H1 (cell line): ENCODE results near the gene PDE1A. TPM values are rescaled to one million over a fixed set of nuclear protein-coding genes. Genes with fewer than 3 reads are reported as not detected.

Source experiments
- BACH1 ChIP-seq: IDR thresholded peaks from 2 replicates; pipeline ENCODE4 v1.6.1; 2012; ENCODE audit warnings: low read length, improper control_type of control experiment
- CHD1 ChIP-seq: IDR thresholded peaks from 2 replicates; pipeline ENCODE4 v1.6.1; 2012; ENCODE audit warnings: low read depth, low read length, improper control_type of control experiment
- HDAC2 ChIP-seq, 2 experiments: fragments of 300-600 bp in 1 of 2; sonication (generic) in 1 of 2; IDR thresholded peaks; 2 replicates each; pipeline ENCODE4 v1.6.1; 2011 to 2012; ENCODE audit warnings: low read depth in 2 of 2, low read length in 2 of 2, mild to moderate bottlenecking in 2 of 2, moderate library complexity in 2 of 2, borderline replicate concordance in 1 of 2, inconsistent platforms in 1 of 2
- HDAC6 ChIP-seq: IDR thresholded peaks from one replicate; pipeline ENCODE4 v1.7.1; 2012; ENCODE audit warnings: low read depth, mild to moderate bottlenecking, inconsistent platforms, low read length, moderate library complexity
- MAFK ChIP-seq: IDR thresholded peaks from 2 replicates; pipeline ENCODE4 v1.6.1; 2012; ENCODE audit warnings: low read depth, mild to moderate bottlenecking, improper control_type of control experiment, low read length
- RBBP5 ChIP-seq: IDR thresholded peaks from 2 replicates; pipeline ENCODE4 v1.7.1; 2012; ENCODE audit warnings: low read depth, mild to moderate bottlenecking, inconsistent platforms, low read length, moderate library complexity, borderline replicate concordance
- RNF2 ChIP-seq: fragments of 200-900, 300-1000 bp; sonication (generic); IDR thresholded peaks from 2 replicates; pipeline ENCODE4 v1.7.1; 2016; ENCODE audit warnings: borderline replicate concordance, low read depth, mild to moderate bottlenecking, antibody characterized with exemption, low read length; ENCODE audit not compliant: poor library complexity, severe bottlenecking; ENCODE audit errors: missing control alignments
- SAP30 ChIP-seq: fragments of 300-600 bp; sonication (generic); IDR thresholded peaks from 2 replicates; pipeline ENCODE4 v1.7.1; 2012; ENCODE audit warnings: low read length, moderate library complexity, mild to moderate bottlenecking, inconsistent platforms; ENCODE audit not compliant: insufficient read depth, insufficient replicate concordance
- SRF ChIP-seq: IDR thresholded peaks from 2 replicates; pipeline ENCODE4 v1.6.1; 2011; ENCODE audit warnings: mild to moderate bottlenecking, low read depth, low read length, moderate library complexity
- polyA plus RNA-seq, 7 experiments: library from polyadenylated mRNA; depleted of rRNA in 3 of 7; stranded (reverse) in 5 of 7; unstranded in 2 of 7; fragments of >200 nt in 5 of 7; fragments of 200-250 nt in 2 of 7; gene quantifications; 1 replicate in 5 of 7; 2 replicates in 1 of 7; 4 replicates in 1 of 7; pipeline versions ENCODE4 v1.2.1 to v1.2.3, GENCODE V29; 2011 to 2013; ENCODE audit warnings: missing spikeins in 2 of 7, mixed read lengths in 2 of 7
- total RNA-seq: library from RNA; stranded (reverse); fragmentation: NEBNext Ultra II Directional; extraction: Animal tissue kit (Norgen Biotek cat#: 25700); gene quantifications from 2 replicates; pipeline ENCODE4 v1.2.1, GENCODE V29; 2021
- TF ChIP-seq, protein P1 (sequence below): fragments of 300-600 bp; sonication (generic); IDR thresholded peaks from 2 replicates; pipeline ENCODE4 v1.7.1; 2012; ENCODE audit warnings: low read length, moderate library complexity, mild to moderate bottlenecking, inconsistent platforms; ENCODE audit not compliant: insufficient replicate concordance

Gene PDE1A
- total and polyA plus RNA-seq, 2 of the 8 experiments (the other 6 are each of a cell fraction or from before 2014, with no cell fraction given), result 0.34 TPM; not detected in 1

DNA sequence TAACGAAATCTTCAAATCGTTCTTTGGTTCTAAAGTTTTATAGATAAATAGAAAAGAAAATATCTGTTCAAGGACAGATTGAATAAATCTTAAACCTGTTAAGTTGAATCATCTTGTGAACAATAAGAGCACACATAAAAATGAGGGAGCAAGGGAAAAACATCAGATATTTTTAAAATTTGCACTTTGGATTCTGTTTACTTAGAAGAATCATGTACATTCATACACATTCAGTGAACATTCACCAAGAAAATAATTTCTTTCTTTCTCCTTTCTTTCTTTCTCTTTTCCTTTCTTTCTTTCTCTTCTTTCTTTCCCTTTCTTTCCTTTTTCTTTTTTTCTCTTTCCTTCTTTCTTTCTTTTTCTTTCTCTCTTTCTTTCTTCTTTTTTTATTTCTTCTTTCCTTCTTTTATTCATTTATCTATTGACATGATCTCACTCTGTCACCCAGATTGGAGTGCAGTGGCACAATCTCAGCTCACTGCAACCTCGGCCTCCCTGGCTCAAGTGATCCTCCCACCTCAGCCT, 164.9 kb downstream of the PDE1A start (continued):
- TF ChIP-seq, protein P1, sequence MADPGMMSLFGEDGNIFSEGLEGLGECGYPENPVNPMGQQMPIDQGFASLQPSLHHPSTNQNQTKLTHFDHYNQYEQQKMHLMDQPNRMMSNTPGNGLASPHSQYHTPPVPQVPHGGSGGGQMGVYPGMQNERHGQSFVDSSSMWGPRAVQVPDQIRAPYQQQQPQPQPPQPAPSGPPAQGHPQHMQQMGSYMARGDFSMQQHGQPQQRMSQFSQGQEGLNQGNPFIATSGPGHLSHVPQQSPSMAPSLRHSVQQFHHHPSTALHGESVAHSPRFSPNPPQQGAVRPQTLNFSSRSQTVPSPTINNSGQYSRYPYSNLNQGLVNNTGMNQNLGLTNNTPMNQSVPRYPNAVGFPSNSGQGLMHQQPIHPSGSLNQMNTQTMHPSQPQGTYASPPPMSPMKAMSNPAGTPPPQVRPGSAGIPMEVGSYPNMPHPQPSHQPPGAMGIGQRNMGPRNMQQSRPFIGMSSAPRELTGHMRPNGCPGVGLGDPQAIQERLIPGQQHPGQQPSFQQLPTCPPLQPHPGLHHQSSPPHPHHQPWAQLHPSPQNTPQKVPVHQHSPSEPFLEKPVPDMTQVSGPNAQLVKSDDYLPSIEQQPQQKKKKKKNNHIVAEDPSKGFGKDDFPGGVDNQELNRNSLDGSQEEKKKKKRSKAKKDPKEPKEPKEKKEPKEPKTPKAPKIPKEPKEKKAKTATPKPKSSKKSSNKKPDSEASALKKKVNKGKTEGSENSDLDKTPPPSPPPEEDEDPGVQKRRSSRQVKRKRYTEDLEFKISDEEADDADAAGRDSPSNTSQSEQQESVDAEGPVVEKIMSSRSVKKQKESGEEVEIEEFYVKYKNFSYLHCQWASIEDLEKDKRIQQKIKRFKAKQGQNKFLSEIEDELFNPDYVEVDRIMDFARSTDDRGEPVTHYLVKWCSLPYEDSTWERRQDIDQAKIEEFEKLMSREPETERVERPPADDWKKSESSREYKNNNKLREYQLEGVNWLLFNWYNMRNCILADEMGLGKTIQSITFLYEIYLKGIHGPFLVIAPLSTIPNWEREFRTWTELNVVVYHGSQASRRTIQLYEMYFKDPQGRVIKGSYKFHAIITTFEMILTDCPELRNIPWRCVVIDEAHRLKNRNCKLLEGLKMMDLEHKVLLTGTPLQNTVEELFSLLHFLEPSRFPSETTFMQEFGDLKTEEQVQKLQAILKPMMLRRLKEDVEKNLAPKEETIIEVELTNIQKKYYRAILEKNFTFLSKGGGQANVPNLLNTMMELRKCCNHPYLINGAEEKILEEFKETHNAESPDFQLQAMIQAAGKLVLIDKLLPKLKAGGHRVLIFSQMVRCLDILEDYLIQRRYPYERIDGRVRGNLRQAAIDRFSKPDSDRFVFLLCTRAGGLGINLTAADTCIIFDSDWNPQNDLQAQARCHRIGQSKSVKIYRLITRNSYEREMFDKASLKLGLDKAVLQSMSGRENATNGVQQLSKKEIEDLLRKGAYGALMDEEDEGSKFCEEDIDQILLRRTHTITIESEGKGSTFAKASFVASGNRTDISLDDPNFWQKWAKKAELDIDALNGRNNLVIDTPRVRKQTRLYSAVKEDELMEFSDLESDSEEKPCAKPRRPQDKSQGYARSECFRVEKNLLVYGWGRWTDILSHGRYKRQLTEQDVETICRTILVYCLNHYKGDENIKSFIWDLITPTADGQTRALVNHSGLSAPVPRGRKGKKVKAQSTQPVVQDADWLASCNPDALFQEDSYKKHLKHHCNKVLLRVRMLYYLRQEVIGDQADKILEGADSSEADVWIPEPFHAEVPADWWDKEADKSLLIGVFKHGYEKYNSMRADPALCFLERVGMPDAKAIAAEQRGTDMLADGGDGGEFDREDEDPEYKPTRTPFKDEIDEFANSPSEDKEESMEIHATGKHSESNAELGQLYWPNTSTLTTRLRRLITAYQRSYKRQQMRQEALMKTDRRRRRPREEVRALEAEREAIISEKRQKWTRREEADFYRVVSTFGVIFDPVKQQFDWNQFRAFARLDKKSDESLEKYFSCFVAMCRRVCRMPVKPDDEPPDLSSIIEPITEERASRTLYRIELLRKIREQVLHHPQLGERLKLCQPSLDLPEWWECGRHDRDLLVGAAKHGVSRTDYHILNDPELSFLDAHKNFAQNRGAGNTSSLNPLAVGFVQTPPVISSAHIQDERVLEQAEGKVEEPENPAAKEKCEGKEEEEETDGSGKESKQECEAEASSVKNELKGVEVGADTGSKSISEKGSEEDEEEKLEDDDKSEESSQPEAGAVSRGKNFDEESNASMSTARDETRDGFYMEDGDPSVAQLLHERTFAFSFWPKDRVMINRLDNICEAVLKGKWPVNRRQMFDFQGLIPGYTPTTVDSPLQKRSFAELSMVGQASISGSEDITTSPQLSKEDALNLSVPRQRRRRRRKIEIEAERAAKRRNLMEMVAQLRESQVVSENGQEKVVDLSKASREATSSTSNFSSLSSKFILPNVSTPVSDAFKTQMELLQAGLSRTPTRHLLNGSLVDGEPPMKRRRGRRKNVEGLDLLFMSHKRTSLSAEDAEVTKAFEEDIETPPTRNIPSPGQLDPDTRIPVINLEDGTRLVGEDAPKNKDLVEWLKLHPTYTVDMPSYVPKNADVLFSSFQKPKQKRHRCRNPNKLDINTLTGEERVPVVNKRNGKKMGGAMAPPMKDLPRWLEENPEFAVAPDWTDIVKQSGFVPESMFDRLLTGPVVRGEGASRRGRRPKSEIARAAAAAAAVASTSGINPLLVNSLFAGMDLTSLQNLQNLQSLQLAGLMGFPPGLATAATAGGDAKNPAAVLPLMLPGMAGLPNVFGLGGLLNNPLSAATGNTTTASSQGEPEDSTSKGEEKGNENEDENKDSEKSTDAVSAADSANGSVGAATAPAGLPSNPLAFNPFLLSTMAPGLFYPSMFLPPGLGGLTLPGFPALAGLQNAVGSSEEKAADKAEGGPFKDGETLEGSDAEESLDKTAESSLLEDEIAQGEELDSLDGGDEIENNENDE, result no peak
- TF ChIP-seq BACH1 (no peak), RBBP5 (no peak), HDAC6 (no peak), HDAC2 (IDR thresholded peaks at IDR 0.05; ENCODE audit: borderline replicate concordance in 1 of 2, low read depth in 2 of 2, low read length in 2 of 2) (no peak), RNF2 (no peak), CHD1 (no peak), SRF (no peak), SAP30 (no peak), MAFK (no peak)
